GM12878 (cell line): ENCODE results near the gene USP26. TPM values are rescaled to one million over a fixed set of nuclear protein-coding genes. Genes with fewer than 3 reads are reported as not detected.
A peak's percentile ranks its signal among the peaks of the same experiment; 100 is the strongest.

Experiments used
- ATAC-seq: fragments of 200-7000 bp; cut with Tn5 transposase; 3 replicates; pipeline ENCODE4 v1.9.1; 2020; ENCODE audit warnings: mild to moderate bottlenecking, moderate library complexity
- BruUV-seq: library from RNA; stranded (reverse); fragments of 400-500 nt; replicated peaks from 2 replicates; lab custom pipeline; 2021; lab: Mats Ljungman, UMichigan
- CTCF ChIA-PET: fragments of 300-600 bp; sonication (Branson Sonifier 250); formaldehyde crosslinking; extraction: SDS; loops from one replicate; lab custom pipeline; 2021; ENCODE audit warnings: inconsistent platforms; lab: Yijun Ruan, JAX
- POLR2A ChIA-PET: fragments of 350-600 bp; formaldehyde crosslinking; extraction: SDS; loops from one replicate; lab custom pipeline; 2021; ENCODE audit warnings: inconsistent platforms; lab: Charles Lee
- RAD21 ChIA-PET: fragments of 300-600 bp; sonication (Branson Sonifier 250); formaldehyde crosslinking; loops from one replicate; lab custom pipeline; 2023; ENCODE audit warnings: antibody characterized with exemption; ENCODE audit not compliant: unreplicated experiment; lab: Charles Lee
- SMC1A ChIA-PET: fragments of 300-600 bp; sonication (Branson Sonifier 250); formaldehyde crosslinking; loops from one replicate; lab custom pipeline; 2023; ENCODE audit not compliant: unreplicated experiment, uncharacterized antibody; lab: Charles Lee
- DNase-seq: peaks from one replicate; pipeline ENCODE4 v3.0.0-alpha.2; 2011; ENCODE audit warnings: low read depth, low spot score
- FAIRE-seq: peaks from 3 replicates; lab custom pipeline; 2011; peaks lifted over from hg19 to GRCh38; lab: Jason Lieb, UNC
- H2AFZ ChIP-seq: 2 replicates; pipeline ENCODE4 v1.6.0; 2011; ENCODE audit warnings: low read depth, low read length, control low read depth; ENCODE audit not compliant: control insufficient read depth
- H3K27ac ChIP-seq: 2 replicates; pipeline ENCODE4 v1.5.1; 2011; ENCODE audit warnings: control low read depth; ENCODE audit not compliant: control insufficient read depth, insufficient read depth
- H3K27me3 ChIP-seq, 2 experiments: replicated peaks in 1 of 2; 2 replicates each; pipeline versions ENCODE4 v1.6.0 to v1.6.1; 2011; ENCODE audit warnings: low read length in 1 of 2; ENCODE audit not compliant: control insufficient read depth in 2 of 2, insufficient read depth in 2 of 2
- H3K36me3 ChIP-seq, 2 experiments: 2 replicates each; pipeline ENCODE4 v1.5.1; 2011; ENCODE audit warnings: low read length in 1 of 2; ENCODE audit not compliant: control insufficient read depth in 2 of 2, insufficient read depth in 2 of 2
- H3K4me1 ChIP-seq: 2 replicates; pipeline ENCODE4 v1.6.1; 2011; ENCODE audit warnings: mild to moderate bottlenecking, low read length, moderate library complexity, mixed read lengths; ENCODE audit not compliant: control insufficient read depth, insufficient read depth
- H3K4me2 ChIP-seq: 2 replicates; pipeline ENCODE4 v1.6.0; 2011; ENCODE audit warnings: control low read depth; ENCODE audit not compliant: control insufficient read depth, insufficient read depth
- H3K4me3 ChIP-seq: fragments of 200-600 bp; sonication (generic); 2 replicates; pipeline ENCODE4 v1.5.1; 2016
- H3K79me2 ChIP-seq: 2 replicates; pipeline ENCODE4 v1.6.0; 2011; ENCODE audit warnings: low read length; ENCODE audit not compliant: control insufficient read depth, insufficient read depth
- H3K9ac ChIP-seq: 2 replicates; pipeline ENCODE4 v1.8.0; 2011; ENCODE audit warnings: low read length, control low read depth, mixed read lengths; ENCODE audit not compliant: control insufficient read depth, insufficient read depth
- H3K9me3 ChIP-seq: replicated peaks from 3 replicates; pipeline ENCODE4 v1.5.1; 2011; ENCODE audit warnings: mild to moderate bottlenecking, low read length; ENCODE audit not compliant: control insufficient read depth, insufficient read depth
- H4K20me1 ChIP-seq: 2 replicates; pipeline ENCODE4 v1.6.0; 2011; ENCODE audit not compliant: control insufficient read depth, insufficient read depth
- ATF7 ChIP-seq: fragments of 450-650 bp; IDR thresholded peaks from 2 replicates; pipeline ENCODE4 v1.6.1; 2016; ENCODE audit warnings: low read depth, mild to moderate bottlenecking
- CREM ChIP-seq: IDR thresholded peaks from 2 replicates; pipeline ENCODE4 v1.6.1; 2014; ENCODE audit warnings: antibody characterized with exemption, low read depth
- KLF5 ChIP-seq: fragments of 450-650 bp; IDR thresholded peaks from 2 replicates; pipeline ENCODE4 v1.6.1; 2014; ENCODE audit warnings: mild to moderate bottlenecking; ENCODE audit not compliant: partially characterized antibody
- MXI1 ChIP-seq: fragments of 150-350 bp; IDR thresholded peaks from 2 replicates; pipeline ENCODE4 v1.6.1; 2011; ENCODE audit warnings: low read depth, mild to moderate bottlenecking, inconsistent platforms, low read length, improper control_type of control experiment
- NFYB ChIP-seq: IDR thresholded peaks from 2 replicates; pipeline ENCODE4 v1.6.1; 2011; ENCODE audit warnings: low read depth, mild to moderate bottlenecking, low read length, improper control_type of control experiment, moderate library complexity; ENCODE audit not compliant: insufficient read depth
- PAX8 ChIP-seq: fragments of 450-650 bp; IDR thresholded peaks from 2 replicates; pipeline ENCODE4 v1.6.1; 2017; ENCODE audit warnings: mild to moderate bottlenecking, moderate library complexity
- RBBP5 ChIP-seq: fragments of 200-600 bp; sonication (generic); conservative IDR thresholded peaks from 2 replicates; pipeline ENCODE4 v1.6.1; 2016
- SIN3A ChIP-seq: IDR thresholded peaks from 2 replicates; pipeline ENCODE4 v1.6.1; 2012; ENCODE audit warnings: low read depth, low read length, improper control_type of control experiment
- SMAD5 ChIP-seq: IDR thresholded peaks from 2 replicates; pipeline ENCODE4 v1.6.1; 2016; ENCODE audit warnings: antibody characterized with exemption, low read depth
- STAT3 ChIP-seq: IDR thresholded peaks from 2 replicates; pipeline ENCODE4 v1.6.1; 2011; ENCODE audit warnings: low read depth, low read length, improper control_type of control experiment
- SUPT20H ChIP-seq: IDR thresholded peaks from 2 replicates; pipeline ENCODE4 v1.6.1; 2011; ENCODE audit warnings: low read depth, mild to moderate bottlenecking, low read length, moderate library complexity, borderline replicate concordance; ENCODE audit not compliant: control insufficient read depth
- TCF7 ChIP-seq: IDR thresholded peaks from 2 replicates; pipeline ENCODE4 v1.6.1; 2014; ENCODE audit warnings: antibody characterized with exemption, borderline replicate concordance
- ZBTB4 ChIP-seq: fragments of 450-650 bp; formaldehyde crosslinking; IDR thresholded peaks from 2 replicates; pipeline ENCODE4 v1.4.0; 2022; ENCODE audit warnings: mild to moderate bottlenecking, moderate library complexity
- ZNF24 ChIP-seq: fragments of 450-650 bp; IDR thresholded peaks from 2 replicates; pipeline ENCODE4 v1.6.1; 2017; ENCODE audit warnings: antibody characterized with exemption, mild to moderate bottlenecking
- ZNF384 ChIP-seq: IDR thresholded peaks from 2 replicates; pipeline ENCODE4 v1.6.1; 2012; ENCODE audit warnings: low read depth, mild to moderate bottlenecking, low read length, improper control_type of control experiment, borderline replicate concordance
- WGBS: methylation state at CpG from one replicate; pipeline ENCODE4 v1.1.6; 2016; ENCODE audit warnings: low lambda C conversion rate; ENCODE audit not compliant: insufficient replicate concordance, insufficient coverage; ENCODE audit errors: missing lambda C conversion rate; 5-methylcytosine and 5-hydroxymethylcytosine counted together
- in situ Hi-C: fragments of 300-500 bp; cut with MboI; formaldehyde crosslinking; loops from 9 replicates; pipeline ENCODE4 v1.14.3; 2018; ENCODE audit warnings: mixed read lengths
- intact Hi-C: fragments of 100-400 bp; cut with micrococcal nuclease; formaldehyde crosslinking; loops from one replicate; pipeline ENCODE4 v1.14.2; 2022; ENCODE audit not compliant: unreplicated experiment
- polyA plus RNA-seq, 11 experiments: library from polyadenylated mRNA; depleted of rRNA in 4 of 11; unstranded in 6 of 11; stranded (reverse) in 5 of 11; fragments of >200 nt; fragmentation: Nextera tagmentation in 4 of 11; fragmentation: Illumina TruSeq in 1 of 11; extraction: Ambion mirVana in 4 of 11; extraction: Trizol in 1 of 11; gene quantifications; 1 replicate in 1 of 11; 2 replicates in 10 of 11; pipeline versions ENCODE4 v1.2.1 to v1.2.3, GENCODE V29; 2011 to 2016; ENCODE audit warnings: inconsistent platforms in 2 of 11, missing spikeins in 2 of 11, low read depth in 1 of 11
- total RNA-seq, 4 experiments: library from RNA; depleted of rRNA in 3 of 4; stranded (reverse); fragments of >200 nt in 3 of 4; fragmentation: Illumina TruSeq in 1 of 4; extraction: Trizol in 1 of 4; gene quantifications; 2 replicates each; pipeline versions ENCODE4 v1.2.1 to v1.2.3, GENCODE V29; 2013 to 2021

USP26 gene
- total and polyA plus RNA-seq, 10 of the 15 experiments (the other 5 are each of a cell fraction or from before 2014, with no cell fraction given), result not detected

DNA sequence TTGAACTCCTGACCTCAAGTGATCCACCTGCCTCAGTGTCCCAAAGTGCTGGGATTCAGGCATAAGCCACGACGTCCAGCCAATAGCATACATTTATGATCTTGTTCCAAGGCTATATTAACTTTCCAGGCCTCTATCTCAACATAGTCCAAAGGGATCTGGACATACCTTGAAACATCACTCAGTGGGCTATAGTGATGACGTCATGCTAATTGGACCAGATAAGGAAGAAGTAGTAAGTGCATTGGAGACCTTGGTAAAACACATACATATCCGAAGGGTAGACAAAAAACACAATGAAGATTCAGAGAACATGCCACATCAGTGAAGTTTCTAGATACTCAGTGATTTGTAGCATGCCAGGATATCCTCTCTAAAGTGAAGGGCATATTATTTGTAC lies 37.4 kb upstream of the USP26 start:
- SMC1A ChIA-PET, result no interaction called here
- Histone ChIP-seq H3K79me2 (no peaks in the 10 kb centered on the region), H3K27ac (no peak overlapping the region), H3K36me3 (no peaks in the 10 kb centered on the region), H3K4me1 (no peaks in the 10 kb centered on the region), H3K4me3 (no peak overlapping the region), H4K20me1 (no peaks in the 10 kb centered on the region), H2AFZ (no peak overlapping the region), H3K4me2 (no peak overlapping the region)
- POLR2A ChIA-PET, result no interaction called here
- no peak for ATAC-seq
- CTCF ChIA-PET, result interaction anchor here (0.6 kb wide), 1 partner anchor 12 kb away, joined by 3 read pairs; no protein-coding TSS in a partner anchor
- 16% methylated on average over 4 of the region's 4 CpGs for WGBS
- no peak for DNase-seq
- no TSS peak for BruUV-seq
- intact Hi-C loops, result no loop called here
- RAD21 ChIA-PET, result no interaction called here
- TF ChIP-seq KLF5 (no peak), ATF7 (peak; percentile 55; the same call in 1 of the 2 replicates), NFYB (no peak), TCF7 (no peak)
- TF ChIP-seq, all 136 proteins: peak for 1
- in situ Hi-C loops, result no loop called here
- Histone ChIP-seq H3K27me3 (no peaks in the 10 kb centered on the region), H3K9me3 (no peaks in the 10 kb centered on the region), H3K9ac (no peak overlapping the region)
- no peak for FAIRE-seq

- no peak overlapping the region for H3K4me3 ChIP-seq
- WGBS, result 57% methylated on average over 5 of the region's 5 CpGs
- no peak overlapping the region for H3K4me2 ChIP-seq
- ChIA-PET POLR2A (no interaction called here), RAD21 (no interaction called here), SMC1A (no interaction called here), CTCF (no interaction called here)
- H3K27me3 ChIP-seq, result no peaks in the 10 kb centered on the region
- H4K20me1 ChIP-seq, result no peaks in the 10 kb centered on the region
- in situ Hi-C loops (no loop called here), intact Hi-C loops (no loop called here)
- no peak for DNase-seq
- no peak overlapping the region for H3K27ac ChIP-seq
- no peak for FAIRE-seq
- no peak overlapping the region for H2AFZ ChIP-seq
- H3K79me2 ChIP-seq, result no peaks in the 10 kb centered on the region
- no peaks in the 10 kb centered on the region for H3K36me3 ChIP-seq
- no peaks in the 10 kb centered on the region for H3K9me3 ChIP-seq
- ATAC-seq, result no peak
- H3K4me1 ChIP-seq, result no peaks in the 10 kb centered on the region
- no peak for TF ChIP-seq PAX8
- no peak for TF ChIP-seq SIN3A
- TF ChIP-seq CREM, result no peak
- TF ChIP-seq SUPT20H, result no peak
- no peak for TF ChIP-seq ZNF384
- no peak for TF ChIP-seq ZBTB4
- no peak for TF ChIP-seq RBBP5
- TF ChIP-seq MXI1, result no peak
- no peak for TF ChIP-seq ZNF24
- TF ChIP-seq SMAD5, result no peak
- no peak for TF ChIP-seq STAT3
- no peak overlapping the region for H3K9ac ChIP-seq
- BruUV-seq, result no TSS peak
Observed at GRCh38 chrX:133120406-133120805, 23.5 kb upstream of the USP26 start.
